Activated CD4-positive, alpha-beta T cell treated with anti-CD3 and anti-CD28 coated beads, Interleukin-2, amount 50 U/mL, for 48 hours (primary cell): ENCODE results near the gene CXorf65.

Experiments used
- DNase-seq, 2 experiments: peaks; one replicate each; pipeline ENCODE4 v3.0.0-alpha.2; 2020

CXorf65 gene

DNA sequence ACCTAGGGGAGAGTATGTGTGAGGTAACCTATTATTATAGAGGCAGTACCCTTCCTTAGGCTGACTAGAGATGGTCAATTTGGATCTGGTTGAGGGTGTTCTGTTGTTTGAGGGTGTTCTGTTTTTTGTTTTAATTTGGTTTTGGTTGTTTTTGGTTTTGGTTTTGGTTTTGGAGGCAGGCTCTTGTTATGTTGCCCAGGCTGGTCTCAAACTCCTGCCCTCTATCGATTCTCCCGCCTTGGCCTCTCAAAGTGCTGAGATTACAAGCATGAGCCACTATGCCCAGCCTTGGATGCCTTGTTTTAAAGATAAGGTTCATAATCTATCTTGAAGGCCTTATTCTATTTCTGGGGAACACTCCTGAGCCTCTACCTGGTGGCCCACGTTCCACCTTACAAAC is 912 bp downstream of the CXorf65 start:
- no peak for DNase-seq

GRCh38 chrX:71103110-71103983 is 3.2 kb downstream of the CXorf65 start:
- peak; percentile 54 to 62 for DNase-seq

- no peak for DNase-seq
Observed at GRCh38 chrX:71102292-71102691, 4.2 kb downstream of the CXorf65 start.

- DNase-seq: no peak
Observed at GRCh38 chrX:71100581-71101505, 5.7 kb downstream of the CXorf65 start.

- no peak for DNase-seq
Observed at GRCh38 chrX:71099736-71100135, 6.8 kb downstream of the CXorf65 start.

GRCh38 chrX:71098951-71099506 is 7.5 kb downstream of the CXorf65 start:
- DNase-seq: no peak

DNA sequence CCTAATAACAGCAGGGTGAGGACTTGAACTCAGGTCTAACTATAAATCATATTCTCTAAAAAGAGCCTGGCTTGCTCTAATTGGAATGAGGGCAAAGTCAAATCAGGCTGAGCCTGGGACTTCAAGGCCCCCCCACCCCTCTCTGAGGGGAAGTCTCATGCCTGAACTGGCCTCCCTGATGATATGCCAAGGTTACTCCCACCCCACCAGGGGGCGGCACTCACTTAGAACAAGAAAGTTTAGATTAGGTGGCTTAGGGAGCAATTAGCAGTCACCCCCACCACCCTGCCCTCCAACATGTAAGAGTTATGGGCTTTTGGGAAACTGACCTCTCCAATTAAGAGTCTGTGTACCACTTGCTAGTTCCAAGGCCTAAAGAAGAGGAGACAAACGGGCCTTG is 8.2 kb downstream of the CXorf65 start:
- DNase-seq: peak; percentile 66 to 75

- no peak for DNase-seq
Observed at GRCh38 chrX:71096760-71097032, 9.8 kb downstream of the CXorf65 start.

DNA sequence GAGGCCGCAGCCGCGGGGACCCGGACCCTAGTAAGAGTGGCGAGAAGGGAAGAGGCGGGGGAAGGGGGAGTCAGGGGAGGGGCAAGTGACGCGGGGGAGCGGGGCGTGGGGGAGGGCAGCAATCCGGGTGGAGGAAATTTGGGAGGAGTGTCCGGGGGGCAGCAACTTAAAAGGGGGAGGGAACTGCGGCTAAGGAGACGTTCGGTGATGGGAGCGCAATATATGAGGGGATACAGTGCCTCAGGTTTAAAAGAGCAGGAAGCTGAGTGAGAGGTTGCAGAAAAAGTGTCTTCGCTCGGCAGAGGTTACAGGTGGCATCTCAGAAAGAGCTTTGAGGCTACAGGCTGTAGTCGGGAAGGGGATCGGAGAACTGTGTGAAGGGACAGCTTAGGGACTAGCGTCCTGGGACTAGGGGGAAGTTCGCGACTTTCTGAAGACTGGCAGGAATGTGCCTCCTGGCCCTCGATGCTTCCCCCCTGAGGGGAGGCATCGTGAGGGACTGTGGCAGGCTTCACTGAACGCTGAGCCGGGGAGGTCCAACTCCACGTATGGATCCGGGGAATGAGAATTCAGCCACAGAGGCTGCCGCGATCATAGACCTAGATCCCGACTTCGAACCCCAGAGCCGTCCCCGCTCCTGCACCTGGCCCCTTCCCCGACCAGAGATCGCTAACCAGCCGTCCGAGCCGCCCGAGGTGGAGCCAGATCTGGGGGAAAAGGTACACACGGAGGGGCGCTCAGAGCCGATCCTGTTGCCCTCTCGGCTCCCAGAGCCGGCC is 10.4 kb downstream of the CXorf65 start:
- no peak for DNase-seq

- peak; percentile 83 to 87 for DNase-seq
Observed at GRCh38 chrX:71095555-71095980, 11.0 kb downstream of the CXorf65 start, which contains the start of gene FOXO4. Gene FOXO4 (plus strand): TSS chrX:71095851. CDS start chrX:71096529, 678 bp downstream.

- DNase-seq: no peak
Observed at GRCh38 chrX:71095033-71095432, 11.5 kb downstream of the CXorf65 start.

DNA sequence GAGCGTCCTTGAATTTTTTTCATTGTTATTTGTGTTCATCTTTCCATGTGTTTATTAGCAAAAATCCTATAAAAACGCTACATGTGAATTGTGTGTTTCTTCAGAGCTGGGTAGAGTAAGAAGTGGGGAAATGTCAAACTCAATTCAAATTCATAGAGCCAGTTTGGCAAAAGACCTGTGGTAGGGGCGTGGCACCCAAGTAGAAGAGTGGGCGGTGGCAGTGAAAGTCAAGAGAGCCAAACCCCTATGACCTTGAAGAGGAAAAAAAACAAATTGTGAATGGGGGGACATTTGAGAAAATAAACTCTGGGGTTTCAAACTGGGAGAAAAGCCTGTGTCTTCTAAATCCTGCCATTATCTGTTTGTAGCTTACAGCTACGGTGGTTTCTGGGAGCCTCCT is 15.3 kb downstream of the CXorf65 start:
- DNase-seq: no peak

- DNase-seq: no peak
Observed at GRCh38 chrX:71085900-71086299, 20.6 kb downstream of the CXorf65 start.

- no peak for DNase-seq
Observed at GRCh38 chrX:71082822-71083221, 23.7 kb downstream of the CXorf65 start.

GRCh38 chrX:71082124-71082647 is 24.4 kb downstream of the CXorf65 start:
- no peak for DNase-seq

DNA sequence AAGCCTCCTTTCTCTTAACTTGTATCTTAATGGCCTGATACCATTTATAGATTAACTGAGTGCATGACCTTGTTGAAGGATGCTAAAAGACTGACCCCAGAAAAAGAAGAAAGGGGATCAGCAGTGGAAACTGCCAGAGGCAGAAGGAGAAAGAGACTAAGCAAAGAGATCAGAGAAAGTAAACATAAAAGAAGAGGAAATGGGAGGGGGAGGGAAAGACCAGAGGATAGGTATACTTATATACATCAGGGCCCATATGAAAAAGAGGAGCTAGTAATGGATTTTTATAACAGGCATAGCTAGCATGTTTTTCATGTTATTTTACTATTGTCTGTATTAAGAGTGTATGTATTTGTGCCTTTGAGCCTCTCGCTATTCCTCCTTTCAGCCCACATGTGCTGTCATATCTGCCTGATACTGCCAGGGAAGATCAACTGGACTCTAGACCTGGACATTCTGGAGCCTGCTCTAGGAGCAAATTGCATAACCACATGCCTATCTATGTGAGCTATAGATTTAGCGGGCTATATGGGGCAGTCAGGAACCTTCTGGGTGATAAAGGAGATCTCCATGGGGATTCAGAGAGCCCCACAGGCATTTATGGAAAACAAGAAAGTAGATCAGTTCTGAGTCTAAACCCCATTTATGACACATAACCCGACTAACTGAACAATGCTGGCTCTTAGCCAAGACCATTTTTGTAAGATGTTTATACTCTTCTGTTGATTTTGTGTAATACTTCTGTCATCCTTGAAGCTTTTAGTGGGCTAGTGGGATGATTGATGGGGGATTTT is 25.0 kb downstream of the CXorf65 start:
- DNase-seq: no peak

DNA sequence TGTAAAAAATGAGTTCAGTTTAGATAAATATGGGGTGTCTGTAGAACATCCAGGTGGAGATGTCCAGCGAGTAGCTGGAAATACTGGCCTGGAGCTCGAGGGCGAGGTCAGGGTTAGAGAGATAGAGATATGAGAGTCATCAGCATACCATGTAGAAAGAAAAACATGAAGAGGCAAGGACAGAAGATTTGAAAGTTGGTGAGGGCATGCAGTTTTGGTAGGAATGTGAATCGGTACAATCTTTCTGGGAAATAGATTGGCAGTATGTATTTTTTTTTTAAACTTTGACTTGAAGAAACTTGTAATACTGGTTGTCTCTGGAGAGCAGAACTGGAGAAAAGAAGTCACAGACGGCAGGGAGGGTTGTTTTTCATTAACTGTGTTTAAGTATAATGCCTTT is 36.0 kb downstream of the CXorf65 start:
- DNase-seq: no peak

- peak; percentile 81 to 86 for DNase-seq
Observed at GRCh38 chrX:71068044-71068918, 38.3 kb downstream of the CXorf65 start, which contains the start of gene SNX12. Gene SNX12 (minus strand): TSS chrX:71068334. CDS start chrX:71068306, 28 bp downstream.

GRCh38 chrX:71067712-71068043 is 38.9 kb downstream of the CXorf65 start:
- DNase-seq: peak in 1 of 2 experiments; percentile 1

- DNase-seq: peak in 1 of 2 experiments; percentile 11
Observed at GRCh38 chrX:71067089-71067488, 39.5 kb downstream of the CXorf65 start.
